BJ (cell line): ENCODE measurements around the gene SPINT4. TPM values are rescaled to one million over a fixed set of nuclear protein-coding genes. Genes with fewer than 3 reads are reported as not detected.
"Not testable (repeated sequence)": the region's sequence is repeated elsewhere in the genome, so short reads cannot be mapped to it uniquely, and the experiment has no call there.

Source experiments
- CTCF ChIA-PET: fragments of 350-600 bp; formaldehyde crosslinking; extraction: SDS; loops from one replicate; lab custom pipeline; 2021; ENCODE audit warnings: antibody characterized with exemption, inconsistent platforms; lab: Yijun Ruan, JAX
- POLR2A ChIA-PET: fragments of 300-600 bp; sonication (Branson Sonifier 250); formaldehyde crosslinking; extraction: SDS; loops from one replicate; lab custom pipeline; 2021; ENCODE audit warnings: antibody characterized with exemption; lab: Charles Lee
- DNase-seq: peaks from one replicate; pipeline ENCODE4 v3.0.0-alpha.2; 2011; ENCODE audit warnings: low read depth
- H3K27me3 ChIP-seq: 2 replicates; pipeline ENCODE4 v1.6.0; 2011; ENCODE audit warnings: low read length; ENCODE audit not compliant: control insufficient read depth, insufficient read depth
- H3K36me3 ChIP-seq: 2 replicates; pipeline ENCODE4 v1.5.1; 2011; ENCODE audit warnings: low read length; ENCODE audit not compliant: control insufficient read depth, insufficient read depth
- H3K4me3 ChIP-seq: 2 replicates; pipeline ENCODE4 v1.5.1; 2011; ENCODE audit warnings: low read depth, mild to moderate bottlenecking, control low read depth, low read length
- CTCF ChIP-seq: IDR thresholded peaks from 2 replicates; pipeline ENCODE4 v1.5.1; 2011; ENCODE audit warnings: low read depth, mild to moderate bottlenecking, control low read depth, inconsistent platforms, low read length, moderate library complexity; ENCODE audit not compliant: insufficient read depth
- polyA plus RNA-seq: library from polyadenylated mRNA; depleted of rRNA; stranded (reverse); fragments of >200 nt; gene quantifications from 2 replicates; pipeline ENCODE4 v1.2.3, GENCODE V29; 2011

SPINT4 gene
- polyA plus RNA-seq, 1 experiment: not detected

DNA sequence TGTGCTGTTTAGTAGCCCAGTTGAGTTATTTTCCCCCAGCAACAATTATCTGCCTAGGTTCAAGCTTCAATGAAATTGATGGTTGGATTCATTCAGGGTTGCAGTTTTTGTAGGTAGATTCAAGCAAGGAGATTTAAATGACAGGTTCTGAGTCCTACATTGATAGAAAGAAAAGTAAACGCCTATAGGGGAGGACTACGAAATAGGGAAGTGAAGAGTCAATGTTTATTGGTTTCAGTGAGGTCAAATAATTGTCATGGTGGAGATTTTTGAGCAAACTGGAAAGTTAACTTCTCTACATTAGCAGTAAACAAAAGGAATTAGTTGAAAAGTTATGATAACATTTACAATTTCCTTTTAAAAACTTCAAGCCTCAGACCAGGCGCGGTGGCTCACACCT lies 21.0 kb upstream of the SPINT4 start:
- TF ChIP-seq CTCF: no peak
- Histone ChIP-seq H3K4me3 (no peak overlapping the region), H3K27me3 (no peaks in the 10 kb centered on the region), H3K36me3 (no peaks in the 10 kb centered on the region)
- POLR2A ChIA-PET: no interaction called here
- CTCF ChIA-PET: no interaction called here
- DNase-seq: no peak

DNA sequence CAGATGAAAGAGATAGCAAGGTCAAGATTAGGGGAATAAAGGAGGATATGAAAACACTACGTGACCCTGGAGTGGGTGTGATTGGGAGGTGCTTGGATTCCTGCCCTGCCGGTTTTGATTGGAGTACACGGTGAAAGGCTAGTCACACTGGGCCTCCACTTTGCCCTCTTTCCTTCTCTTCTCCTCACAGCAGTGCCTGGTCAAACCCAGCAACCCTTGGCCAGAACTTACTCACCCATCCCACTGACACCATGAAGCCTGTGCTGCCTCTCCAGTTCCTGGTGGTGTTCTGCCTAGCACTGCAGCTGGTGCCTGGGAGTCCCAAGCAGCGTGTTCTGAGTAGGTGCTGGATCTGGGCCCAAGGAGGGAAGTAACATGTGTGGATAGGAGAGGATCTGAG lies 20.3 kb upstream of the SPINT4 start, which contains the start of gene WFDC13:
Gene WFDC13 (plus strand): TSS at position 166 of the 400 bp plus-strand sequence. CDS start 86 bp downstream, at position 252.
- no peak for DNase-seq
- ChIA-PET POLR2A (no interaction called here), CTCF (no interaction called here)
- no peaks in the 10 kb centered on the region for H3K27me3 ChIP-seq
- no peak within 1 kb of the TSS for H3K4me3 ChIP-seq
- no peak for TF ChIP-seq CTCF
- no peaks in the 10 kb centered on the region for H3K36me3 ChIP-seq

DNA sequence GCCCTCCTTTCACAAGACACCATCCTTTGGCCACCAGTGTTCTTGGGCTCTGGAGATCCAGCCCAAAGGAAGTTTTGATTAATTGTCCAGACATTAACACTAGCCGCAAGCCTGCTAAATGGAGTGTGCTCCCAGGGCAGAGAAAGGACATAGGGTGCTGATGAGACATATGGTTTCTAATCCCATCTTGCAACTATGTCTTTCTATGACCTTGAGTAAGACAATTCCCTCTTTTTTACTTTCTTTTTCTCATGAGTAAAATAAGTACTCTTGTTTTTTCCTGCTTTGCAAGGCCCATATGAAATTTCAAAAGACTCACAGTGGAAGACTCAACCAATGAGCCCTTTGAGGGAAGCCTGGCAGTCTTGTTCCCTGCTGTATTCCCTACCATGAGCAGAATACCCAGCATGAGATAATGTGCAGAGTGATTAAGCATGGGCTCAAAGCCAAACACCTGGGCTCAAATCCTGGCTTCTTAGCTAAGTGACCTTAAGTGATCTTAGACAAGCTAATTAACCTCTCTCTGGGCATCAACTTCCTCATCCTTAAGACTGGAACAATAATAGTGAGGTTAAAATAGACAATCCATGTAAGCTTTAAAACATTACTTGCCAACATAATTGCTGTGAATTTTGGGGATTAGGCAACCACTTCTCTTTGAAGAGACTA lies 17.0 kb upstream of the SPINT4 start, which contains the start of gene WFDC10B:
Gene WFDC10B (minus strand): TSS at position 51 of the 669 bp plus-strand sequence. CDS start 19,027 bp downstream, outside the sequence.
- ChIA-PET CTCF (no interaction called here), POLR2A (no interaction called here)
- DNase-seq: no peak
- H3K27me3 ChIP-seq: no peaks in the 10 kb centered on the region
- no peaks in the 10 kb centered on the region for H3K36me3 ChIP-seq
- TF ChIP-seq CTCF: no peak
- H3K4me3 ChIP-seq: no peak within 1 kb of the TSS

DNA sequence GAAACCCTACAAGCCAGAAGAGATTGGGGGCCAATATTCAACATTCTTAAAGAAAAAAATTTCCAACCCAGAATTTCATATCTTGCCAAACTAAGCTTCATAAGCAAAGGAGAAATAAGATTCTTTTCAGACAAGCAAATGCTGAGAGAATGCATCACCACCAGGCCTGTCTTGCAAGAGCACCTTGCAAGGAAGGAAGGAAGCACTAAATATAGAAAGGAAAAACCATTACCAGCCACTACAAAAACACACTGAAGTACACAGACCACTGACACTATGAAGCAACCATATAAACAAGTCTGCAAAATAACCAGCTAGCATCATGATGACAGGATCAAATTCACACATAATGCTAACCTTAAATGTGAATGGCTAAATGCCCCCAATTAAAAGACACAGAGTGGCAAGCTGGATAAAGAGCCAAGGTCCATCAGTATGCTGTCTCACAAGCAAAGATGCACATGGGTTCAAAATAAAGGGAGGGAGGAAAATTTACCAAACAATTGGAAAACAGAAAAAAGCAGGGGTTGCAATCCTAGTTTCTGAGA lies 5.9 kb upstream of the SPINT4 start:
- H3K36me3 ChIP-seq, POLR2A ChIA-PET, H3K27me3 ChIP-seq, DNase-seq, H3K4me3 ChIP-seq: not testable (repeated sequence)
- CTCF ChIA-PET: interaction anchor here (0.8 kb wide), 1 partner anchor 24 kb away, joined by 3 read pairs; no protein-coding TSS in a partner anchor

- no peak overlapping the region for H3K4me3 ChIP-seq
- H3K36me3 ChIP-seq: no peaks in the 10 kb centered on the region
- no peaks in the 10 kb centered on the region; the same call in 1 of the 2 replicates for H3K27me3 ChIP-seq
- POLR2A ChIA-PET: no interaction called here
- CTCF ChIA-PET: interaction anchor here (1.2 kb wide), 2 partner anchors 10 to 46 kb away, joined by 3 read pairs; no protein-coding TSS in a partner anchor
- DNase-seq: no peak
- TF ChIP-seq CTCF: no peak
Observed at GRCh38 chr20:45725134-45725533, 3.0 kb downstream of the SPINT4 start.
